Right lobe of liver (tissue), 4 donors: Measurements from ENCODE around the gene EPHB1.

Experiments used
- POLR2A ChIP-seq: fragments of 450-650 bp; IDR thresholded peaks from one replicate; pipeline ENCODE4 v1.6.1; 2017; ENCODE audit warnings: antibody characterized with exemption, mild to moderate bottlenecking
- TF ChIP-seq, protein P1 (sequence below), 4 donors: fragments of 200-600 bp in 3 of 4; fragments of 450-650 bp in 1 of 4; IDR thresholded peaks; one replicate each; pipeline versions ENCODE4 v1.5.1 to v1.8.0; 2016 to 2022; ENCODE audit warnings: antibody characterized with exemption in 4 of 4, mild to moderate bottlenecking in 2 of 4
- donor health status: DM: no; HTN: no; CAD: no.
- donor health status: DM: no; HTN: no; CAD: no.
- donor health status: DM: no; HTN: yes; CAD: no.

DNA sequence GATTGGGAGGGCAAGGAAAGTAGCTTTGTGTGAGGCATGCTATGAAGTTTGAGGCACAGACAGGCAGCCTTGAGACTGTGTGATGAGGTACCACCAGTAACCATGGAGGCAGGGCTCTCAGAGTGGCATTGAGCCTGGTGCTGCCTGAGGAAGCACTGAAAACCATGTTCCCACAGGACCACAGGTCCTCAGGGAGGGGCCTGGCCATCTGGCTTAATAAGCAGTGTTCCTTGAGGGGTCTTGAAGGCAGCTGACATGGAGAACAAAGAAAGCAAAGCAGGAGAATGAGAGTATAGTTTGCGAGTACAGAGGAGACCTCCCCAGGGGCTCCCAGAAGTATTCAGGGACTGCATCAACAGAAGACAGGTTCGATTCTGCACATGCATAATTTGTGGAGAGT, 346.6 kb downstream of the EPHB1 start:
- TF ChIP-seq POLR2A, result no peak
- TF ChIP-seq, protein P1, sequence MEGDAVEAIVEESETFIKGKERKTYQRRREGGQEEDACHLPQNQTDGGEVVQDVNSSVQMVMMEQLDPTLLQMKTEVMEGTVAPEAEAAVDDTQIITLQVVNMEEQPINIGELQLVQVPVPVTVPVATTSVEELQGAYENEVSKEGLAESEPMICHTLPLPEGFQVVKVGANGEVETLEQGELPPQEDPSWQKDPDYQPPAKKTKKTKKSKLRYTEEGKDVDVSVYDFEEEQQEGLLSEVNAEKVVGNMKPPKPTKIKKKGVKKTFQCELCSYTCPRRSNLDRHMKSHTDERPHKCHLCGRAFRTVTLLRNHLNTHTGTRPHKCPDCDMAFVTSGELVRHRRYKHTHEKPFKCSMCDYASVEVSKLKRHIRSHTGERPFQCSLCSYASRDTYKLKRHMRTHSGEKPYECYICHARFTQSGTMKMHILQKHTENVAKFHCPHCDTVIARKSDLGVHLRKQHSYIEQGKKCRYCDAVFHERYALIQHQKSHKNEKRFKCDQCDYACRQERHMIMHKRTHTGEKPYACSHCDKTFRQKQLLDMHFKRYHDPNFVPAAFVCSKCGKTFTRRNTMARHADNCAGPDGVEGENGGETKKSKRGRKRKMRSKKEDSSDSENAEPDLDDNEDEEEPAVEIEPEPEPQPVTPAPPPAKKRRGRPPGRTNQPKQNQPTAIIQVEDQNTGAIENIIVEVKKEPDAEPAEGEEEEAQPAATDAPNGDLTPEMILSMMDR (IDR thresholded peaks at IDR 0.05), result no peak
